ENCODE measurements around the gene DDX27. TPM values are rescaled to one million over a fixed set of nuclear protein-coding genes. Genes with fewer than 3 reads are reported as not detected.

The DDX27 gene
- total and polyA plus RNA-seq, 9 of the 15 experiments (the other 6 are each of a cell fraction or from before 2014, with no cell fraction given) = 17.9 to 79.3 (median 57.0) TPM

DNA sequence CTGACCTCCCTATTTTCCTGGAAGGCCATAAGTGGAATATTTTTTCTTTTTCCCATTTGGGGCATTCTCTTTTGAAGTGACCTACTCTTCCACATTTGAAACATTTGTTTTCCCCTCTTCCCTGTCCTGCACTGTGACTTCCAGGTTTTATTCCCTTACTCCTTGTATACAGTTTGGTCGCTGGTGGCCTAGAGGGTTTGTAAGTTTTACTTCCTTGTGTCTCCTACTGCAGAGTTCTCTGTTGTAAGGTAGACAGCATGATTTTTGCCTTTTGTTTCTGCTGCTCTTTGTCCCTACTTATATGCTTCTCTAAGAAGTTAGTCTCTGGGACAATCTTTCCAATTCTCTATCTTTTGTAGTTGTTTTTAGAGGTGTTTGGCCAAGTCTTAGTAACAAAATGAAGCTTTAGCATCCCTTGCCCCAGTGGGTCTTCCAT, 66.0 kb downstream of the DDX27 start:
- no TSS peak for BruUV-seq (replicated peaks)
- Histone ChIP-seq H3K9me1 (ENCODE audit: control insufficient read depth, insufficient read depth, low read length) (peaks cover 21% of the 10 kb centered on the region), H3K27ac (ENCODE audit: extremely low read depth, low read depth, low read length) (peak overlapping the region; percentile 66; the same call in 2 of the 3 replicates), H3K36me3 (ENCODE audit: control insufficient read depth, insufficient read depth, low read length) (peaks cover 100% of the 10 kb centered on the region), H3K4me3 (peak overlapping the region; percentile 93; the same call in 1 of the 2 replicates), H4K20me1 (replicated peaks; ENCODE audit: control insufficient read depth, insufficient read depth, low read length) (peaks cover 90% of the 10 kb centered on the region), H3K9me3 (replicated peaks; ENCODE audit: control insufficient read depth, insufficient read depth, low read depth, low read length) (peaks cover 2% of the 10 kb centered on the region; the same call in 1 of the 2 replicates), H3K9ac (ENCODE audit: insufficient read depth in 1 of 2, low read depth in 2 of 2, low read length in 2 of 2) (peak overlapping the region in 1 of 2 experiments; percentile 35; a peak in 2 of 4 replicates), H3K4me2 (ENCODE audit: insufficient read depth, low read length) (peak overlapping the region; percentile 50), H3K27me3 (ENCODE audit: control insufficient read depth in 2 of 2, insufficient read depth in 2 of 2, low read length in 2 of 2) (no peaks in the 10 kb centered on the region), H3K4me1 (replicated peaks in 1 of 2; ENCODE audit: control insufficient read depth in 2 of 2, insufficient read depth in 2 of 2, low read length in 2 of 2) (peaks cover 7 to 47% of the 10 kb centered on the region in 2 experiments), H2AFZ (ENCODE audit: low read depth, low read length) (no peak overlapping the region), H3K79me2 (ENCODE audit: control insufficient read depth, insufficient read depth, low read length) (peaks cover 88% of the 10 kb centered on the region)
- intact Hi-C loops (cut with micrococcal nuclease) = no loop called here
- DNase-seq (ENCODE audit: extremely low read depth in 1 of 4, low spot score in 3 of 4) (no peak), ATAC-seq (no peak), FAIRE-seq (no peak)
- WGBS (ENCODE audit: insufficient coverage, low coverage, missing lambda C conversion rate) = 33% methylated on average over 1 of the region's 1 CpG
- POLR2A ChIA-PET = interaction anchor here (0.6 to 0.8 kb wide), 5 partner anchors 13 to 344 kb away, joined by 3 read pairs; no protein-coding TSS in a partner anchor
- CTCF ChIA-PET (ENCODE audit: low intra/inter-chr PET ratio) = no interaction called here
- in situ Hi-C loops (cut with MboI) = no loop called here
- TF ChIP-seq HDAC3 (IDR thresholded peaks at IDR 0.05; ENCODE audit: borderline replicate concordance, partially characterized antibody) (peak; percentile 28), KDM5B (IDR thresholded peaks at IDR 0.05; ENCODE audit: insufficient replicate concordance, low read depth, low read length) (no peak), ZNF282 (CRISPR knock-in tag; IDR thresholded peaks at IDR 0.05) (no peak), RFX7 (CRISPR knock-in tag; IDR thresholded peaks at IDR 0.05) (no peak), CBFB (CRISPR knock-in tag; IDR thresholded peaks at IDR 0.05) (no peak), CBX3 (IDR thresholded peaks at IDR 0.05; ENCODE audit: borderline replicate concordance in 1 of 2, low read length in 2 of 2) (no peak), POLR2B (IDR thresholded peaks at IDR 0.05; ENCODE audit: low read depth, partially characterized antibody) (peak; percentile 38), CREM (IDR thresholded peaks at IDR 0.05; ENCODE audit: low read depth) (no peak), TEAD4 (IDR thresholded peaks at IDR 0.05; ENCODE audit: low read length) (no peak), TEAD4 (CRISPR knock-in tag; IDR thresholded peaks at IDR 0.05; ENCODE audit: borderline replicate concordance) (no peak), KLF10 (CRISPR knock-in tag; IDR thresholded peaks at IDR 0.05) (no peak), POLR2A (conservative IDR thresholded peaks at IDR 0.05) (peak; percentile 2; the same call in 1 of the 2 replicates), GATA2 (CRISPR knock-in tag; IDR thresholded peaks at IDR 0.05) (no peak), MEIS2 (IDR thresholded peaks at IDR 0.05; ENCODE audit: partially characterized antibody) (no peak), L3MBTL2 (IDR thresholded peaks at IDR 0.05) (no peak), NFIC (IDR thresholded peaks at IDR 0.05) (0 out of 2 replicates have a peak, but pooled peaks have one; percentile 16), BCOR (IDR thresholded peaks at IDR 0.05) (0 out of 2 replicates have a peak, but pooled peaks have one; percentile 12)
- TF ChIP-seq, protein P1, sequence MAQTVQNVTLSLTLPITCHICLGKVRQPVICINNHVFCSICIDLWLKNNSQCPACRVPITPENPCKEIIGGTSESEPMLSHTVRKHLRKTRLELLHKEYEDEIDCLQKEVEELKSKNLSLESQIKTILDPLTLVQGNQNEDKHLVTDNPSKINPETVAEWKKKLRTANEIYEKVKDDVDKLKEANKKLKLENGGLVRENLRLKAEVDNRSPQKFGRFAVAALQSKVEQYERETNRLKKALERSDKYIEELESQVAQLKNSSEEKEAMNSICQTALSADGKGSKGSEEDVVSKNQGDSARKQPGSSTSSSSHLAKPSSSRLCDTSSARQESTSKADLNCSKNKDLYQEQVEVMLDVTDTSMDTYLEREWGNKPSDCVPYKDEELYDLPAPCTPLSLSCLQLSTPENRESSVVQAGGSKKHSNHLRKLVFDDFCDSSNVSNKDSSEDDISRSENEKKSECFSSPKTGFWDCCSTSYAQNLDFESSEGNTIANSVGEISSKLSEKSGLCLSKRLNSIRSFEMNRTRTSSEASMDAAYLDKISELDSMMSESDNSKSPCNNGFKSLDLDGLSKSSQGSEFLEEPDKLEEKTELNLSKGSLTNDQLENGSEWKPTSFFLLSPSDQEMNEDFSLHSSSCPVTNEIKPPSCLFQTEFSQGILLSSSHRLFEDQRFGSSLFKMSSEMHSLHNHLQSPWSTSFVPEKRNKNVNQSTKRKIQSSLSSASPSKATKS (CRISPR knock-in tag; IDR thresholded peaks at IDR 0.05) = no peak
- TF ChIP-seq, protein P2, sequence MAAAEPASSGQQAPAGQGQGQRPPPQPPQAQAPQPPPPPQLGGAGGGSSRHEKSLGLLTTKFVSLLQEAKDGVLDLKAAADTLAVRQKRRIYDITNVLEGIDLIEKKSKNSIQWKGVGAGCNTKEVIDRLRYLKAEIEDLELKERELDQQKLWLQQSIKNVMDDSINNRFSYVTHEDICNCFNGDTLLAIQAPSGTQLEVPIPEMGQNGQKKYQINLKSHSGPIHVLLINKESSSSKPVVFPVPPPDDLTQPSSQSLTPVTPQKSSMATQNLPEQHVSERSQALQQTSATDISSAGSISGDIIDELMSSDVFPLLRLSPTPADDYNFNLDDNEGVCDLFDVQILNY (CRISPR knock-in tag; IDR thresholded peaks at IDR 0.05) = no peak
- TF ChIP-seq, protein P3, sequence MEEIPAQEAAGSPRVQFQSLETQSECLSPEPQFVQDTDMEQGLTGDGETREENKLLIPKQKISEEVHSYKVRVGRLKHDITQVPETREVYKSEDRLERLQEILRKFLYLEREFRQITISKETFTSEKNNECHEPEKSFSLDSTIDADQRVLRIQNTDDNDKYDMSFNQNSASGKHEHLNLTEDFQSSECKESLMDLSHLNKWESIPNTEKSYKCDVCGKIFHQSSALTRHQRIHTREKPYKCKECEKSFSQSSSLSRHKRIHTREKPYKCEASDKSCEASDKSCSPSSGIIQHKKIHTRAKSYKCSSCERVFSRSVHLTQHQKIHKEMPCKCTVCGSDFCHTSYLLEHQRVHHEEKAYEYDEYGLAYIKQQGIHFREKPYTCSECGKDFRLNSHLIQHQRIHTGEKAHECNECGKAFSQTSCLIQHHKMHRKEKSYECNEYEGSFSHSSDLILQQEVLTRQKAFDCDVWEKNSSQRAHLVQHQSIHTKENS (CRISPR knock-in tag; IDR thresholded peaks at IDR 0.05) = no peak
- TF ChIP-seq, protein P4, sequence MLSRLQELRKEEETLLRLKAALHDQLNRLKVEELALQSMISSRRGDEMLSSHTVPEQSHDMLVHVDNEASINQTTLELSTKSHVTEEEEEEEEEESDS (CRISPR knock-in tag; IDR thresholded peaks at IDR 0.05) = no peak
